ENCODE results near the gene SUMF1.
A peak's percentile ranks its signal among the peaks of the same experiment; 100 is the strongest.

The SUMF1 gene

DNA sequence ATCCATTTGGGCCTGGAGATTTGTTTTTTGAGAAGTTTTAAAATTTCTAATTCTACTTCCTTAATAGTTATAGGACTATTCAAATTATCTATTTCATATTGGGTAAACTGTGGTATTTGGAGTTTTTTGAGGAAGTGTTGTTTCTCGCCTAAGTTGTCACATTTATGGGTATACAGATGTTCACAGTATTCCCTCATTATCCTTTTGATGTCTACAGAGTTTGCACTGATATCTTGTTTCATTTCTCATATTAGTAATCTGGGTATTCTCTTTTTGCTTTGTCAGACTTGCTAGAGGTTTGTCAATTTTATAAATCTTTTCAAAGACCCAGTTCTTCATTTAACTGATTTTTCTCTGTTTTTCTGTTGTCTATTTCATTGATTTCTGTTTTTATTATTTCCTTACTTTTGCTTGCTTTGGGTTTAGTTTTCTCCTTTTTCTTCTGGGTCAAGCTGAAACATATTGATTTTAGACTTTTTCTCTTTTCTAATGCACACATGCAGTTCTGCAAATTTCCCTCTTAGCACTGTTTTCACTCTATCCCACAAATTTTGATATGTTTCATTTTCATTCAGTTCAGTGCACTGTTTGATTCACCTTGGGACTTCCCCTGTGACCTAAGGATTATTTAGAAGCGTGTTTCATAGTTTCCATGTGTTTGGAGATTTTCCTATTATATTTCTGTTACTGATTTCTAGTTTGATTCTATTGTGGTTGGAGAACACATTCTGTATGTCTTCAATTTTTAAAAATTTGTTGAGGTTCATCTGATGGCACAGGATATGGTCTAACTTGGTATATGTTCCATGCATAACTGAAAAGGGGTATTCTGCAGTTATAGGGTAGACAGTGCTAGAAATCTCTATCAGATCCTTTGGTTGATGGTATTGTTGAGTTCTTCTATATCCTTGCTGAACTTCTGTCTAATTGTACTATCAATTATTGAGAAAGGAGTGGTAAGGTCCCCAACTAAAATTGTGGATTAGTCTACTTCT, 79.6 kb downstream of the SUMF1 start:
- no peak for DNase-seq (ENCODE audit: low read depth)

DNA sequence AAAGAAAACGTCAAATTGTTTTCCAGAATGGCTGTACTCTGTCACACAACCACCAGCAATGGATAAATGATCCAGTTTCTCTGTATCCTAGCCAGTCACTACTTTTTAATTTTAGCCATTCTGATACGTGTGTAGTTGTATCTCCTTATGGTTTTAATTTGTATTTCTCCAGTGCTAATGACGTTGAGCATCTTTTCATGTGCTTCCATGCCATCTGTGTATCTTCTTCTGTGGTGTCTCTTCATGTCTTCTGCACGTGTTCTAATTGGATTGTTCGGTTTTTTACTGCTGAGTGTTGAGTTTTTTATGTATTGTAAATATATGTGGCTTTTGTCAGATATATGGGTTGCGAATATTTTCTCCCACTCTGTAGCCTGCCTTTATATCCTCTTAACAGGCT, 81.9 kb downstream of the SUMF1 start:
- DNase-seq (ENCODE audit: low read depth) = no peak

DNA sequence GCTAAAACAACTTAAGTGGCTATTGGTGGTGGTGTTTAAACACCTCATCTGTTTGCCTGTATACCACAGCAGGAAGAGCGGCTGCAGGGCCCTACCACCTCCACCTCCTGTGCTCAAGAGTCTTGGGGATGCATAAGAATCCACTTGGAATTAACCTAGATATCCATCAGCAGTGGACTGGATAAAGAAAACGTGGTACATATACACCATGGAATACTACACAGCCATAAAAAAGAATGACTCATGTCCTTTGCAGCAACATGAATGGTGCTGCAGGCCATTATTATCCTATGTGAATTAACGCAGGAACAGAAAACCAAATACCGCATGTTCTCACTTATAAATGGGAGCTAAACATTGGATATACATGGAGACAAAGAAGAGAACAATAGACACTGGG, 87.1 kb downstream of the SUMF1 start:
- DNase-seq (ENCODE audit: low read depth) = no peak

DNA sequence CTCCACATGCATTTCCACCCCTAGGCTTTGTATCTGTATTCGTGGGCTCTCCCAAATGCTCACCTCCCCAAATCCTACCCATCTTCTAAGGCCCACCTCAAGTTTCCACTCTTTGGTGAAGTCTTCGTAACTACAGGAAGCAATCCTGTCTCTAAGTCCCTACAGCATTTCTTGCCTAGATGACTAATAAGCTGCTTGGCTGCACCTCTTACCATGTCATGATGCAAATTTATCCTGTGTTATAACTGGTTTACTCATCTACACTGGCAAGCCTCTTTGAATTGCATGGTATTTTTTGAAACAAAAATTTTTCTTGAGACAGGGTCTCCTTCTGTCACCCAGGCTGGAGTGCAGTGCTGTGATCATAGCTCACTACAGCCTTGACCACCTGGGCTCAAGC, 90.6 kb downstream of the SUMF1 start:
- peak; percentile 48 for DNase-seq (ENCODE audit: low read depth)

DNA sequence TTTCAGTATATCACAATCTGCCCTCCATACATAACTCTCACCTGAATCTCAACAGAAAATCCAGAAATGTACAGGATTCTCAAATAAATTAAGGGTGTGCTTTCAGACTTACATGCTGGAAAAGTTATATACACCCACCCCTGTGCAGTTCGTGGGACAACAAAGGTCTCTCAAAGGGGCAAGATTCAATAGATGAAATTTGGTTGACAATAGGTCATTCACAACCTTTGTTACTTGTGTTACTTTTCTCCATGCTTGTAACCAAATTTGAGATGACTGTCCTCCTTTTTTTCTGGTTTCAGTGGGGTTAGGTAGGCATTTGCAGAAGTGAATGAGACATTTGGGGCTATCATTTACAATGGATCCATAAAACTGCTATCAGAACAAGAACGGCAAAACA, 91.2 kb downstream of the SUMF1 start:
- no peak for DNase-seq (ENCODE audit: low read depth)

DNA sequence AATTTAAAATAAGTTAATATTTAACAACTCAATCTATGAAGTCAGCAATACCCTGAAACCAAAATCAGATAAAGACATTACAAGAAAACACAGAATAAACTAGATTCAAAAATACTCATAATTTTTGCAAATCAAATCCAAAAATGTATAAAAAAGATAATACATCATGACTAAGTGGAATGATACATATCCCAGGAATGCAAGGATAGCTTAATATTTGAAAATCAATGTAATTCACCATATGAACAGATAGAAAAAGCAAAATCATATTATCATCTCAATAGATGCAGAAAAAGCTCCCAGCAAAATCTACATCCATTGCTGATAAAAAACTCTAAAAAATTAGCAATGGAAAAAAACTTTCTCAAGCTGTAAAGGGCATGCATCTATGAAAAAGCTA, 93.4 kb downstream of the SUMF1 start:
- peak; percentile 17 for DNase-seq (ENCODE audit: low read depth)

DNA sequence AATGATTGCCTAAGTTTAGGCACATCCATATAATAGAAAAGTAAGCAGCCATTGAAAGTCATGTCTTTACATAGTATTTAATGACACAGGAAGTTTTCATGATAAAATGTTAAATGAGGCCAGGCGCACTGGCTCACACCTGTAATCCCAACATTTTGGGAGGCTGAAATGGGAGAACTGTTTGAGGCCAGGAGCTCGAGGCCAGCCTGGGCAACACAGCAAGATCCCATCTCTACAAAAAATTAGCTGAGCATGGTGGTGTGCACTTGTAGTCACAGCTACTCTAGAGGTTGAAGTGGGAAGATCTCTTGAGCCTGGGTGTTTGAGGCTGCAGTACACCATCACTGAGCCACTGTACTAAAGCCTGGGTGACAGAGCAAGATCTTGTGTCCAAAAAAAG, 104.5 kb downstream of the SUMF1 start:
- no peak for DNase-seq (ENCODE audit: low read depth)

DNA sequence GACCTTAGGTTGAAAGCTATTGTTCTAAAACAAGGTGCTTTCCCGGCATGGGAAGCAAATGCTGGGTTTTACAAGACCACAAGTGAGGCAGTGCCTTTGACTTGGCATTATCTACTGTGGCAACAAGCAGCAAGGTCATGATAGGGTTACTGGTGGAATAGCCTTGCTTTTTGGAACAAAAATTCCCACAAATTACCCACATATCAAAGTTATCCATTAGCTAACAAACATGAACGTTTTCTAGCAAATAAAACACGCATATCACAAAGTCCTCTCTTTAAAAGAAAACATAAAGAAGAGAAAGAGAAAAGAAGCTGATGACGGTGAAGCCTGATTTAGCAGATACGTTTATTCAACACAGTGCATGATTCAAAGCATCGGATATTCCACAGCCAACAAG, 106.3 kb downstream of the SUMF1 start:
- DNase-seq (ENCODE audit: low read depth) = no peak

DNA sequence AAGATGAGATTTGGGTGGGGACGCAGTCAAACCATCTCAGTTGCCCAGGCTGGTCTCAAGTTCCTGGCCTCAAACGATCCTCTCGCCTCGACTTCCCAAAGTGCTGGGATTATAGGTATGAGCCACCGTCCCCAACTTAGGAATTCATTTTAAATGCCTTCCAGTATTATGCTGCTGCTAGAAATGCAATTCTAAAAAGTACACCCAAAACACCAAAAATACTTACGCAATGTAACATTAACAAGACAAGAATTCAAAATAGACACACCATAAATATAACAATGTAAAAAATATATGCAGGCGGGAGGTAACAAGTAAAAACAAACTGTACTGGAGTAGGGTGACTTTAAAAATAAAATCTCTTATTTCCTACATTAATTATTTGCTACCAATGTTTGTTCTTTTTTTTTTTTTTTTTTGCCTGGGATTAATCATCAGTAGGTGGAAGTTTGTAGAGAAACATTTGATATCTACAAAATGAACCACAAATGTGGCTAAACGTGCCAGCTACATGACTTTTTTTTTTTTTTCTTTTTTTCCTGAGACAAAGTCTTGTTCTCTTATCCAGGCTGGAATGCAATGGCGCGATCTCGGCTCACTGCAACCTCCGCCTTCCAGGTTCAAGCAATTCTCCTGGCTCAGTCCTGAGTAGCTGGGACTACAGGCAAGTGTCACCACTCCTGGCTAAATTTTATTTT, 107.1 kb downstream of the SUMF1 start:
- DNase-seq (ENCODE audit: low read depth) = no peak

DNA sequence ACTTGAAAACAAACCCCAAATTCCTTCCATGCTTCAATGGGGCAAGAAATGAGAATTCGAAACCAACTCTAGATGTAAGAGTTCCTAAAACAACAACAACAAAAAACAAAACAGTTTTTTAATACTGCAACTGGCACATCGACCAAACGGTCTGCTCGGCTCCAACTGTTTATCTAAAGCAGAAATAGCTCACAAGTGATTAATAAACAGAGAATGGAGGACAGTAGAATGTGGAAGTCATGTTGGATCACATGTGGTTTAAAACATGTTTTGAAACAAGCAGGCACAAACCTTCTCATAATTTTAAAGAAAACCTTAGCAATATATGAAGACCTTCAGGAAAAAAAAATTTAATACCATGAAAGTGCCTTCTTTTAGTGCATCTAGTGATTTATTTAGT, 108.8 kb downstream of the SUMF1 start:
- no peak for DNase-seq (ENCODE audit: low read depth)

DNA sequence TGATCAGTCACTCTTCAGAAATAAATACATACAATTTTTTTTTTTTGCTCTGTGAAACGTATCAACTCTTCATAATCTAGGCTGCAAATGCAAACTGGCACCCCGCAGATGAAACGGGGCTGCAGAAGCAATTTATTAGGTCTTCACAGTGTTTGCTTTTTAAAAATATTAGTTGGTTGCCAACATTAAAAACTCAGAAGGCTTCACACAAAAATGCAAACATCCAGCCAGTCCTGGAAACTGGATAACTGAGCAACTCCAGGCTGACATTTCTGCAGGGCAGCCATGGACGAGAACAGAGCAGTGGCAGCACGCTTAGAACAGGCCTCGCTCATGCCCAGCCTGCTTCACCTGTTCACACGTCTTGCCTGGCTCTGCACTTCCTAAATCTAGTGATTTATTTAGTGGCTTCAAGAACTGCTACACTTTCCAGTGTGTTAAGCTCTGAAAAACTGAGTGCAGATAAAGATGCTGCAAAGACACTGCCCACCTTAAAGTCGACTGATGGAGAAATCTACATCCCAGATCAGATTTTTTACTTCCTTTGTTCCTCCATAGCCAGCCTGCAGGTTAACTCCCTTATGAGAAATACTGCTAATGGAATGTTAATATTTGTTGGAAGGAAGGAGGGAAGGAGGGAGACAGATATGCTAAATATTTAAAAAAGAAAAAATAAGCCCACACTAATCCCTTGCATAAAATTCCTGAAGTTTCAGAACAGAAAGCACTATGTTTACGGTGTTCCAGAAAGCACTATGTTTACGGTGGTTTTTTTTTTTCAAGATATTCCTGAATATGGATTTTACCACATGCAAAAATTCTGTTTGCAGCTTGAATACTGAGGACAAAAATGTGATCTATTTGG, 110.3 kb downstream of the SUMF1 start:
- no peak for DNase-seq (ENCODE audit: low read depth)

DNA sequence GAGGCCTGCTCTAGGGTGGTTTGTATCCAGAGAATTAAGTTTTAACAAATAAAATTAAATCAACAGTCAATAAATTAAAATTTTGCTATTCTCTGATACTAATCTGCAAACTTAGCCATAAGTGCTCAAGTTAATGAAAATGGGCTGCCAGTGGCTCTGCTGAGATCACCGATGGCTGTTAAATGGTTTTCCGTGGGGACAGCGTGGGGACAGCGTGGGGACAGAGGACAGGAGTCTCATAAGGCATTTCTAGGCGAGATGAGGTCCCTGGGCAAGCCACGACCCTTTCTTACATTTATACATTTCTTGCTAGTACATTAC, 110.9 kb downstream of the SUMF1 start:
- no peak for DNase-seq (ENCODE audit: low read depth)

DNA sequence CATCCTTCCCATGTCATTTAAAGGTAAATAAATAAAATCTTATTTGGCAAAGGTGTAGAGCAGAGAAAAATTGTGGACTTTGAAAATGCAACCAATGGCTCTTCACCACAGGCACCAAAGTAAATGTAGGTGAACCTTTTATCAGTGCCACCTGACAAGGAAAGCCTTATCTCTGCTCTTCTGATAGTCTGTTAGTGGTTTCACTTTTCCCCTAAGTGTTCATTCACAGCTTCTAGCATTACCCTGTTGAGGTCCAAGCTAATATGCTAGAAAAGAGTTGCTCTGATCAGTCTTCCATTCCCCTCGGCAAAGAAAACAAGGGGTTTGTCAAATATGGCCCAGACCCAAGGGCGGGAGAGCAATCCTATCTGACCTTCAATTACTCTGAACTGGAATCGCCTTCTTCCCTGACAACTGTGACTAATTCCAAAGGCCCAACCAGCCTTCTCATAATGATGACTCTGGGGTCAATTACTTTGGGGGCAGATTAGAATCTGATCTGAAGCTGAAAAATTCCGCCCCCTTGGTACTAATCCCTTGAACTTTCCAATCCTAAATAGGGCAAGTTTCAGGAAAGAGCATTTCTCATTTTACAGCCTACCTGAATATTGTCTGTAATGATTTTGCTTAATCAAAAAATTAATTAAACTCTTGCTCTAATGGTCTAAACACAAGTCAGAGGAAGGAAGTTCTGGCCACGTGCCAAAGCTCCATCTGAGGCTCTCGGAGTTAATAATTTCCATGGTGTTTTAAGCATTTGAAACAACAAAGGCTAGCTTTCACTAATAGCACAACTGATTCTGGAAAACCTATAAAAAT, 111.5 kb downstream of the SUMF1 start:
- DNase-seq (ENCODE audit: low read depth) = no peak

DNA sequence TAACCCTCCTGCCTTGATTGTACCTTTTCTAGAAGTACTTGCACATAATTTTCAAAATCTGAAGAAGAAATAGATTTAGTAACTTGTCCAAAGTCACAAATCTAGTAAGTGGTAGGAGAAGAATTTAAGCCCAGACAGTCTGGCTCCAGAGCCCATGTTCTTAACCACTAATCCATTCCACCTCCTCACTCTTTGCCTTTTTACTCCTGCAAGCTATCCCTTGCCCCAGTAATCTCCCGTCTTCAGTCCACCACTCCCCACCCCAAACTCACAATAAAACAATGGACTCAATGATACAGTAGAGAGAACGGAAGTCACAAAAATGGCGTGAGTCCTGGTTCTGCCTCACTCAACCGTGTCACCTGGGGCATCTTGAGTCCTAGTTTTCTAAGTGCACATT, 115.2 kb downstream of the SUMF1 start:
- no peak for DNase-seq (ENCODE audit: low read depth)

DNA sequence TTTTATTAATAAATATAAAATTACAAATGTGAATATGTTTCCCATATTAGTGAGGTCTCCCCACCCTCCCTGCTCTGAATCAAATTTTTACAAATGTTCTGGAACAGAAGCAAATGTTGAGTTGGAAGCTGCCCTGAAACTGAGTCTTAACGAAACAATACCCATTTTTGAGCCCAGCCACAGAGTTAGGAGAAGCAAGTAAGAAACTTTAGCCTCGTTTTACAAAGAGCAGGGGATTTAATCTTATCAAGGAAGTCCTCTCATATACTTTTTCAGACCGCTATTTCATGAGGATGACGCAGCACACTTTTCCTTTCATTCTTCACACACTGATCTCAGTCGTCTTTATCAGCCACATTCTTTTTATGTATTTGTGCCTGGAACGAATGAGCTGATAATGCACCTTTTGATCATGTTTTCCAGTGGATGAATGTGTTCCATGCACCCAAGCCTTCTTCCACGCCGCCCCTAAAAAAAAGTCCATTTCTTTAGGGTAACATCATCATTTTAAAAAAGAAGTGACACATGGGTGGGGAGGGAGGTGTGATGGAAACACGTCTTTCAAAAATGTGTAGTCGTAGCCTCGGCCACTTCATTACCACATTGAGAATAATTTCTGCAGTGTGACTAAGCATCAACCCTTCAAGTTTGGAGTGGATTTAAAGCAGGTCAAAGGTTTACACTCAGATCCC, 115.8 kb downstream of the SUMF1 start:
- DNase-seq (ENCODE audit: low read depth) = no peak

DNA sequence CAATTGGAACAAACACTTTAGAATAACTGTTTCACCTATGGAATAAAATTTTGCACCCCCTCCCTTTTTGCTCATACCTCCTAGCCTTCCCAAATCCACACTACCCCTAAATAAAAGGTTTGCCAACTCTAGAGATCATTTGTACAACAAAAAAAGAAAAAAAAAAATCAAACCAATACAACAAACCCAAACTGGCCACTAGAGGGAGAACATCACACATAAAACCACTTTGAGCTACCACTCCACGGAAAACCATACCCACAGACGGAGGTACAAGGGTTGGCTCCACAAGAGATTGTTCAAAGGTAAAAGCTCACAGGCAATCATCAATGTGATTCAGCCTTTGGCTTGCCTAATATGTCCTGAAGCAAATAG, 116.3 kb downstream of the SUMF1 start:
- peak; percentile 67 for DNase-seq (ENCODE audit: low read depth)

DNA sequence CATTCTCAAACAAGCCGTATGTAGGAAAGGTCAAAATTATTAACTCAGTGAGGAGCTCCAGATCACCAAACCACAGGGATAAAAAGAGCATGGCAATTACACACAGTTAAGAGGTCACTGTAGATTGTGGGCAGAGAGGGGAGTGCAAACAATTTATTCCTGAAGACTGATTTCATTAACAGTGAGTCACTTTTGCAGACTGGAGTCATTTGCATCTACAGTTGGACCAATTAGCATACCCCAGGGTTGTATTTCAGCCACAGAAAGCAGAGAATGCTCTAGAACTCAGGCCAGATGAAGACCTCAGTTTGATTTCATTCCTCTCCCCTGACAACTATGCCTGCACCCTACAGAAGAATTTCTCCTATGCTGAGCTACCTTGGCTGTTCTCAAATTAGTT, 123.8 kb downstream of the SUMF1 start:
- DNase-seq (ENCODE audit: low read depth) = peak; percentile 9

DNA sequence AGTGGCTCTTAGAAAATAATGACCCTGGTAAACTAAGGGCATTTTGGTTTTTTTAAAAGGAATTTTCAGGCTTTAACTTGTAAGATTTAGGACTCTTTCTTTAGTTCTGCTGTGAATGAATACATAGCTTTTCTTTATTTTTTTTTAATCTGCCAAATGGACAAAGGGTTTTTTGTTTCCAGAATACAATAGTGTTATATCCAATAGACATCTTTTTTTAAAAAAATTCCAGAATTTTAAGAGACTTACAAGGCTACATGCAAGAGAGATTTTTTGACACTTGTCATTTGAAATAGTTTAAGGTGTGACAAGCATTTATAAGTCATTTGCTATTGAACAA, 125.8 kb downstream of the SUMF1 start:
- no peak for DNase-seq (ENCODE audit: low read depth)

DNA sequence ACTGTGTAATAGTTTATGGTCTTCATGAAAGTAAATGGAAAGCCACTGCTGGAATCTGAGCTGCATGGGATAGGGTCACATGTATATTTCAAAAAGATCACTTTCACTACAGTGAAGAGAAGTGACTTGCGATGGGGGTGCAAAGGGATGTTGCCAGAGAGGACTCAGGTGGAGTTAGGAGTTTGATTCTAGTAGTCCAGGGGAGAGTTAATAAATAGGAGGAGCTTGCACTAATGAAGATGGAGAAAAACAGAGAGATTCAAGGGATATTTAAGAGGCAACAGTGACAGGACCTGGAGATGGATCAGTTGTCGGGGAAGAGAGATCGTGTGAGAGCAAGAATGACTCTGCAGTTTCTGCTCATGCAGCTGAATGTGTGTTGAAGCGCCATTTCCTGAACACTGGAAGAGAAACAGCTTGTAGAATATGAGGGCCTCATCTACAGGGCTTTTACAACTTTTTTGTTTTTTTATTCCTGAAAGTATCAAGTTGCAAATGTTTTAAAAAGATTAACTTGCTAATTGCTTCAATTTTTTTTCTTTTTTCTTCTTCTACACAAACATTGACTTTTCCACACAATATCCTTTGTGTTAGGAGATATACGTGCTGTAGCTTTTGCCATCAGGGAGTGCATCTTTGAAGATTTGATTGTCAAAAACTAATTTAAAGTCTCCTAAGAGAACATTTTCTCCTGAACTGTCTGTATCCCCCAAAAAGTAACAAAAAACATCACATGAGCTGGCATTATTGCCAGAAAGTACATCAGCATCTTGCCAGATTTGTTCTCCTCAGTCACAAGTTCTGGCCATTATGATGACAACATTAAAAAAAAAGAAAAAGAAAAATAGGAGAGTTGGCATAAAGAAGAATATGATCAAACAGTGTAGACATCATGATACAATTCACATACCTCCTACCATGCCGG, 126.4 kb downstream of the SUMF1 start:
- no peak for DNase-seq (ENCODE audit: low read depth)

DNA sequence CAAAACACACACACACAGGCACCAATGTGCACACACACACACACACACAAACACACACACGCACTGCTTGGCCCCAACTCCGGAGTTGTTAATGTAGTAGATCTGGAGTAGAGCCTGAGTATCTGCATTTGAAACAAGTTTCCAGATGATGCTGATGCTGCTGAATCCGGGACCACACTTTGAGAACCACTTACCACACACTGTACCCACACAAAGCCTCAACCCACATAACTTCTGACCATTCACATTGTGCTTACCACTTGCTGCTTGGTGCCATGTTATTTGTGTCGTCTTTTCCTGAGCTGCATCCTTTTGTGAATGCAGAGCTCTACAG, 127.0 kb downstream of the SUMF1 start:
- DNase-seq (ENCODE audit: low read depth) = no peak
